ENCODE data around the gene DCDC2C.

DCDC2C gene

GRCh38 chr2:3864943-3865865 lies 161.8 kb downstream of the DCDC2C start:
- H3K36me3 ChIP-seq (ENCODE audit: control insufficient read depth in 2 of 2, insufficient read depth in 1 of 2, low read length in 2 of 2): no peaks in the 10 kb centered on the region
- ChIA-PET POLR2A (no interaction called here), CTCF (no interaction called here)
- no peak overlapping the region for H3K4me3 ChIP-seq (ENCODE audit: low read depth, low read length)
- TF ChIP-seq ZNF645 (tag by site-specific recombination; IDR thresholded peaks at IDR 0.05): no peak
- no peak for TF ChIP-seq ZFP69B (tag by site-specific recombination; IDR thresholded peaks at IDR 0.05)
- TF ChIP-seq ZNF449 (tag by site-specific recombination; IDR thresholded peaks at IDR 0.05): no peak
- no peak for TF ChIP-seq ZNF626 (tag by site-specific recombination; IDR thresholded peaks at IDR 0.05)
- no peak for TF ChIP-seq ZNF701 (tag by site-specific recombination; IDR thresholded peaks at IDR 0.05)
- no peak for TF ChIP-seq ZNF488 (tag by site-specific recombination; IDR thresholded peaks at IDR 0.05)
- TF ChIP-seq ZNF621 (tag by site-specific recombination; IDR thresholded peaks at IDR 0.05): no peak
- no peak for TF ChIP-seq ZNF561 (tag by site-specific recombination; IDR thresholded peaks at IDR 0.05; ENCODE audit: borderline replicate concordance)
- TF ChIP-seq ZIC2 (tag by site-specific recombination; IDR thresholded peaks at IDR 0.05): no peak
- no peaks in the 10 kb centered on the region for H3K4me1 ChIP-seq (ENCODE audit: control insufficient read depth, insufficient read depth, low read length)
- no peaks in the 10 kb centered on the region for H3K9me3 ChIP-seq (ENCODE audit: control insufficient read depth, insufficient read depth, low read depth, low read length)
- no peak overlapping the region for H3K27ac ChIP-seq (ENCODE audit: extremely low read depth, low read depth, low read length)

- ChIA-PET POLR2A (no interaction called here), CTCF (no interaction called here)
- TF ChIP-seq GFI1B (tag by site-specific recombination; IDR thresholded peaks at IDR 0.05) (no peak), ZFP69B (tag by site-specific recombination; IDR thresholded peaks at IDR 0.05) (no peak), ZNF473 (tag by site-specific recombination; IDR thresholded peaks at IDR 0.05) (no peak), GLI2 (tag by site-specific recombination; IDR thresholded peaks at IDR 0.05; ENCODE audit: borderline replicate concordance, low read depth) (no peak)
- Histone ChIP-seq H3K9me3 (ENCODE audit: control insufficient read depth, insufficient read depth, low read depth, low read length) (no peaks in the 10 kb centered on the region), H3K4me3 (ENCODE audit: low read depth, low read length) (no peak overlapping the region), H3K36me3 (ENCODE audit: control insufficient read depth in 2 of 2, insufficient read depth in 1 of 2, low read length in 2 of 2) (no peaks in the 10 kb centered on the region), H3K27ac (ENCODE audit: extremely low read depth, low read depth, low read length) (no peak overlapping the region), H3K4me1 (ENCODE audit: control insufficient read depth, insufficient read depth, low read length) (no peaks in the 10 kb centered on the region)
Observed at GRCh38 chr2:3867469-3867868, 164.1 kb downstream of the DCDC2C start.

- no peaks in the 10 kb centered on the region for H3K4me1 ChIP-seq (ENCODE audit: control insufficient read depth, insufficient read depth, low read length)
- H3K4me3 ChIP-seq (ENCODE audit: low read depth, low read length): no peak overlapping the region
- H3K9me3 ChIP-seq (ENCODE audit: control insufficient read depth, insufficient read depth, low read depth, low read length): no peaks in the 10 kb centered on the region
- H3K27ac ChIP-seq (ENCODE audit: extremely low read depth, low read depth, low read length): no peak overlapping the region
- ChIA-PET CTCF (no interaction called here), POLR2A (no interaction called here)
- TF ChIP-seq ZNF324 (tag by site-specific recombination; IDR thresholded peaks at IDR 0.05) (no peak), ZNF791 (tag by site-specific recombination; IDR thresholded peaks at IDR 0.05) (no peak)
- H3K36me3 ChIP-seq (ENCODE audit: control insufficient read depth in 2 of 2, insufficient read depth in 1 of 2, low read length in 2 of 2): no peaks in the 10 kb centered on the region
Observed at GRCh38 chr2:3868012-3868805, 164.8 kb downstream of the DCDC2C start.

Data from HEK293 (cell line).